ENCODE results near the gene MAFG.

DNA sequence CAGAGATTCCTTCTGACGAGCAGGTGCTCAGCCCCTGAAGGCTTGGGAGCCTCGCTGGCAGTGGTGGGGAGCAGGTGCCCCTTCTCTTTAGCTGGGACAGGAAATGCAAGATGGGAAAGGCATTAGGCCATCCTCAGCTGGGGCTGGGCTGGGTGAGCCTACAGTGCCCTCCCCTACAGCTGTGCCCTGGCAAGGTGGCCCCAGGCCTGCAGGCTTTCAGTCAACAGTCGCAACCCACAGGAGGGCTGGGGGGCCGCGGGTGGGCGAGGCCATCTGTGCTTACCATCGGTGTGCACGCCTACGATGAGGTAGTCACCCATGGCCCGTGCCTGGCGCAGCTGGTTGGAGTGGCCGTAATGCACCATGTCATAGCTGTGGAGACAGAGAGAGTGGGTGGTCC lies 18.3 kb downstream of the MAFG start:
- TF ChIP-seq ZNF8 (CRISPR knock-in tag; IDR thresholded peaks at IDR 0.05), result no peak
- TF ChIP-seq OSR1 (CRISPR knock-in tag; IDR thresholded peaks at IDR 0.05), result no peak
